Prostate gland (tissue), 2 donors: ENCODE results near the gene CSKMT.

Source experiments
- POLR2A ChIP-seq: fragments of 450-650 bp; IDR thresholded peaks from one replicate; pipeline ENCODE4 v1.6.1; 2016; ENCODE audit warnings: antibody characterized with exemption, mild to moderate bottlenecking
- POLR2AphosphoS5 ChIP-seq: sonication (generic); formaldehyde crosslinking; IDR thresholded peaks from one replicate; pipeline ENCODE4 v1.6.1; 2017; ENCODE audit warnings: antibody characterized with exemption
- TF ChIP-seq, protein P1 (sequence below), 4 experiments: fragments of 200-600 bp in 2 of 4; fragments of 450-650 bp in 2 of 4; sonication (generic) in 2 of 4; IDR thresholded peaks; 1 replicate in 3 of 4; 2 replicates in 1 of 4; pipeline ENCODE4 v1.5.1; 2016 to 2019; ENCODE audit warnings: antibody characterized with exemption in 4 of 4, mild to moderate bottlenecking in 2 of 4, moderate library complexity in 2 of 4

DNA sequence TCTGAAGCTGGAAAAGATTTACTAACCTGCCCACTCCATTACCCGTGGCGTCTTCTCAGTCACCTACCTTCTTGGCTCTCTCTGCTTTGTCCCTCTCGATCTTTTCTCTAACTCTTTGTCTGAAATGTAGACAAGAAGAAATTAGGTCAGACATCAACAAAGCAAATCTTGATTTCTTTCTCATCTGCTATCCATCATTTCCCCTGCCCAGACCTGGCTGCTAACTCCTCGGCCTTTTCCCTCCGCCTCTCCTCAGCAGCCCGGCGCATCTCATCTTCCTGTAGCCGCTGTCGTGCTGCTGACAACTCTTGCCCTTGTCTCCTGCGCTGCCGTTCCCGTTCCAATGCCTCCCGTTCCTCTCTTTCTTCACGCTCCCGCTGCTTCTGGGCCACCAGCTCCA is 12.6 kb downstream of the CSKMT start:
- TF ChIP-seq POLR2A (no peak), POLR2AphosphoS5 (no peak)
- TF ChIP-seq, protein P1, sequence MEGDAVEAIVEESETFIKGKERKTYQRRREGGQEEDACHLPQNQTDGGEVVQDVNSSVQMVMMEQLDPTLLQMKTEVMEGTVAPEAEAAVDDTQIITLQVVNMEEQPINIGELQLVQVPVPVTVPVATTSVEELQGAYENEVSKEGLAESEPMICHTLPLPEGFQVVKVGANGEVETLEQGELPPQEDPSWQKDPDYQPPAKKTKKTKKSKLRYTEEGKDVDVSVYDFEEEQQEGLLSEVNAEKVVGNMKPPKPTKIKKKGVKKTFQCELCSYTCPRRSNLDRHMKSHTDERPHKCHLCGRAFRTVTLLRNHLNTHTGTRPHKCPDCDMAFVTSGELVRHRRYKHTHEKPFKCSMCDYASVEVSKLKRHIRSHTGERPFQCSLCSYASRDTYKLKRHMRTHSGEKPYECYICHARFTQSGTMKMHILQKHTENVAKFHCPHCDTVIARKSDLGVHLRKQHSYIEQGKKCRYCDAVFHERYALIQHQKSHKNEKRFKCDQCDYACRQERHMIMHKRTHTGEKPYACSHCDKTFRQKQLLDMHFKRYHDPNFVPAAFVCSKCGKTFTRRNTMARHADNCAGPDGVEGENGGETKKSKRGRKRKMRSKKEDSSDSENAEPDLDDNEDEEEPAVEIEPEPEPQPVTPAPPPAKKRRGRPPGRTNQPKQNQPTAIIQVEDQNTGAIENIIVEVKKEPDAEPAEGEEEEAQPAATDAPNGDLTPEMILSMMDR (IDR thresholded peaks at IDR 0.05) = no peak
